Esophagus muscularis mucosa (tissue), 4 donors: Measurements from ENCODE around the gene GTF2F2. TPM values are rescaled to one million over a fixed set of nuclear protein-coding genes. Genes with fewer than 3 reads are reported as not detected.

Experiments used
- DNase-seq: peaks from one replicate; pipeline ENCODE4 v3.0.0-alpha.2; 2017; ENCODE audit errors: extremely low spot score
- H3K27ac ChIP-seq, 4 donors: fragments of 200-600 bp; sonication (generic); replicated peaks in 1 of 4; 1 replicate in 3 of 4; 2 replicates in 1 of 4; pipeline ENCODE4 v1.5.1; 2016 to 2019; ENCODE audit warnings: mild to moderate bottlenecking in 1 of 4
- H3K27me3 ChIP-seq, 4 donors: fragments of 200-600 bp; sonication (generic); one replicate each; pipeline versions ENCODE4 v1.5.1 to v1.6.0; 2016 to 2019
- H3K36me3 ChIP-seq, 4 donors: fragments of 200-600 bp; sonication (generic); one replicate each; pipeline ENCODE4 v1.5.1; 2016 to 2019
- H3K4me1 ChIP-seq, 4 donors: fragments of 200-600 bp; sonication (generic); one replicate each; pipeline ENCODE4 v1.5.1; 2016 to 2019
- H3K4me3 ChIP-seq, 4 donors: fragments of 200-600 bp; sonication (generic); 1 replicate in 2 of 4; 2 replicates in 2 of 4; pipeline ENCODE4 v1.5.1; 2016 to 2019; ENCODE audit warnings: mild to moderate bottlenecking in 4 of 4, moderate library complexity in 1 of 4
- H3K9me3 ChIP-seq, 4 donors: fragments of 200-600 bp; sonication (generic); 1 replicate in 3 of 4; 2 replicates in 1 of 4; pipeline ENCODE4 v1.5.1; 2016 to 2019
- CTCF ChIP-seq, 3 experiments: fragments of 200-600 bp in 2 of 3; fragments of 450-650 bp in 1 of 3; sonication (generic) in 2 of 3; IDR thresholded peaks; one replicate each; pipeline ENCODE4 v1.5.1; 2017 to 2019; ENCODE audit warnings: antibody characterized with exemption in 3 of 3, mild to moderate bottlenecking in 2 of 3, moderate library complexity in 1 of 3
- EP300 ChIP-seq: sonication (generic); formaldehyde crosslinking; IDR thresholded peaks from one replicate; pipeline ENCODE4 v1.6.1; 2017; ENCODE audit warnings: antibody characterized with exemption
- POLR2A ChIP-seq: fragments of 450-650 bp; IDR thresholded peaks from one replicate; pipeline ENCODE4 v1.6.1; 2017; ENCODE audit warnings: antibody characterized with exemption, moderate library complexity, mild to moderate bottlenecking, low read depth
- POLR2AphosphoS5 ChIP-seq, 2 donors: sonication (generic); formaldehyde crosslinking; IDR thresholded peaks; one replicate each; pipeline ENCODE4 v1.6.1; 2017; ENCODE audit warnings: antibody characterized with exemption in 2 of 2
- WGBS: methylation state at CpG from one replicate; pipeline ENCODE4 v1.1.5; 2018; 5-methylcytosine and 5-hydroxymethylcytosine counted together
- intact Hi-C: fragments of 100-400 bp; cut with DNase I; formaldehyde crosslinking; loops from one replicate; pipeline ENCODE4 v1.15.1; 2023
- total RNA-seq, 4 donors: library from RNA; depleted of rRNA; stranded (reverse); fragments of >200 nt; gene quantifications; one replicate each; pipeline versions ENCODE4 v1.1.0 to v1.2.1, GENCODE V29; 2016

Gene GTF2F2
- total RNA-seq, 4 donors from 2014 or later, result 12.9 to 15.1 (median 14.6) TPM

DNA sequence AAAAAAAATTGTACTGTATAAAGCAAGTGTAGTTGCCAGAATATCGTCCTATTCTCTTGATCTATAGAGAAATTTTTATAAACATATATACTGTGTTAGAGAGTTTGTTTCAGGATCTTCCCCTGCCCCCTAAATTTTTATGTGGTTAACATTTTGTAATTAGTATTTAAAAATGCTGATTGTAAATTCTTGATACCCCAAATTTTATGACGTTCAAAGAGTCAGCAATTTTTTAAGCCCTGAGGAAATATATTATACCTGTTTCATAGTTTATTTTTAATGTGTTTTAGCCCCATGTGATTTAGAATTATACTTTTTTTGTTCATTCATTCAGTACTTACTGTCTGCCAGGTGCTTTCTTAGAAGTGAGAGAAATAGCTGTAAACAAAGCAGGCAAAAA is 87.8 kb downstream of the GTF2F2 start:
- peak overlapping the region in 1 of 4 donors; percentile 65 for H3K27ac ChIP-seq
- WGBS, result 93% methylated on average over 2 of the region's 2 CpGs

GRCh38 chr13:45209229-45209628 is 88.9 kb downstream of the GTF2F2 start:
- H3K36me3 ChIP-seq, result peaks cover 0 to 11% (median 0%) of the 10 kb centered on the region in 4 donors
- intact Hi-C loops, result no loop called here
- H3K9me3 ChIP-seq, result no peaks in the 10 kb centered on the region
- DNase-seq, result no peak
- H3K4me3 ChIP-seq, result no peak overlapping the region
- H3K4me1 ChIP-seq, result peaks cover 14 to 31% (median 27%) of the 10 kb centered on the region in 4 donors
- H3K27me3 ChIP-seq, result no peaks in the 10 kb centered on the region
- H3K27ac ChIP-seq, result no peak overlapping the region
- TF ChIP-seq EP300 (no peak), POLR2AphosphoS5 (IDR thresholded peaks at IDR 0.05) (no peak), POLR2A (no peak), CTCF (IDR thresholded peaks at IDR 0.05) (no peak)

More for the DNA sequence above, 87.8 kb downstream of the GTF2F2 start:
- no peak for DNase-seq
- H3K4me3 ChIP-seq, result no peak overlapping the region
- H3K27me3 ChIP-seq, result no peaks in the 10 kb centered on the region
- H3K4me1 ChIP-seq, result peaks cover 14 to 31% (median 27%) of the 10 kb centered on the region in 4 donors
- no peaks in the 10 kb centered on the region for H3K9me3 ChIP-seq
- H3K36me3 ChIP-seq, result peaks cover 0 to 11% (median 0%) of the 10 kb centered on the region in 4 donors
- intact Hi-C loops, result no loop called here
- no peak for TF ChIP-seq POLR2AphosphoS5 (IDR thresholded peaks at IDR 0.05)
- no peak for TF ChIP-seq CTCF (IDR thresholded peaks at IDR 0.05)
- TF ChIP-seq POLR2A, result no peak
- TF ChIP-seq EP300, result no peak

DNA sequence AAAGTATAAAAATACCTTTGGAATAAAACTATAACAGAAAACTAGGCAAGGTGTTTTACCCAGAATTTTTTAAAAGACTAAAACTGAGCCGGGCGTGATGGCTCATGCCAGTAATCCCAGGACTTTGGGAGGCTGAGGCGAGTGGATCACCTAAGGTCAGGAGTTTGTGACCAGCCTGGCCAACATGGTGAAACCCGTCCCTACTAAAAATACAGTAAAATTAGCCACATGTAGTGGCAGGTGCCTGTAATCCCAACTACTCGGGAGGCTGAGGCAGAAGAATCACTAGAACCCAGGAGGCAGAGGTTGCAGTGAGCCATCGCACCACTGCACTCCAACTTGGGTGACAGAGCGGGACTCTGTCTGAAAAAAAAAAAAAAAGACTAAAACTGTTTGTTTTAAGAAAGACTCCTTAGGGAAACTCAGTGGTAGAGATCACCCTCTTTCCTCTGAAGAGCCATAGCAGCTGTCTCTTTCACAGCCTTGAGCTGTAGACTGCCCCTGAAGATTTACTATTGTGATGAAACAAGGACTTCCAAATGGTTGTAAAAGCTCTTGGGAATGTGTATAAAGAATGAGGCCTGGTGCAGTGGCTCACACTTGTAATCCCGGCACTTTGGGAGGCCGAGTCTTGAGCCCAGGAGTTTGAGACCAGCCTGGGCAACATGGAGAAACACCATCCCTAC is 95.2 kb downstream of the GTF2F2 start:
- H3K36me3 ChIP-seq, result no peaks in the 10 kb centered on the region
- TF ChIP-seq EP300 (no peak), POLR2A (no peak), POLR2AphosphoS5 (IDR thresholded peaks at IDR 0.05) (no peak), CTCF (IDR thresholded peaks at IDR 0.05) (no peak)
- no peaks in the 10 kb centered on the region for H3K9me3 ChIP-seq
- WGBS, result 96% methylated on average over 9 of the region's 9 CpGs
- no peaks in the 10 kb centered on the region for H3K27me3 ChIP-seq
- DNase-seq, result no peak
- no peak overlapping the region for H3K27ac ChIP-seq
- H3K4me3 ChIP-seq, result no peak overlapping the region
- intact Hi-C loops, result no loop called here
- peaks cover 4 to 15% (median 10%) of the 10 kb centered on the region in 4 donors for H3K4me1 ChIP-seq

DNA sequence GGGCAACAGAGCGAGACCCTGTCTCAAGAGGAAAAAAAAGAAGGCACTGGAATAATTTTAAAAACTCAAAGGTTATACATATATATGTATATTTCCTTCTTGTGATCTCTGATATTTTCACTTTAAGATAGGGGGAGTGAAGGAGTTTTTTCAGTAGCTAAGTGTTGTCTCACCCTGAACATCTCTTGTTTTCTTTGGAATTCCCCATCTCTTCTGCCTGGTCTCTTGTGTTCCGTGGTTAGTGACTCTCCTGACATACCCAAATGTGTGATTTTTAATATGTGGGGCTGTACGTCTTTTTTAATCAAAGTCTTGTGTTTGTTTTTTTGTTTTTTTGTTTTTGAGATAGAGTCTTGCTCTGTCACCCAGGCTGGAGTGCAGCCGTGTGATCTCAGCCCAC is 95.9 kb downstream of the GTF2F2 start:
- no peak overlapping the region for H3K4me3 ChIP-seq
- no peak overlapping the region for H3K27ac ChIP-seq
- no peaks in the 10 kb centered on the region for H3K9me3 ChIP-seq
- intact Hi-C loops, result no loop called here
- TF ChIP-seq POLR2AphosphoS5 (IDR thresholded peaks at IDR 0.05), result no peak
- no peak for TF ChIP-seq CTCF (IDR thresholded peaks at IDR 0.05)
- H3K4me1 ChIP-seq, result peaks cover 4 to 15% (median 10%) of the 10 kb centered on the region in 4 donors
- H3K36me3 ChIP-seq, result no peaks in the 10 kb centered on the region
- no peak for DNase-seq
- 87% methylated on average over 4 of the region's 4 CpGs for WGBS
- no peaks in the 10 kb centered on the region for H3K27me3 ChIP-seq

DNA sequence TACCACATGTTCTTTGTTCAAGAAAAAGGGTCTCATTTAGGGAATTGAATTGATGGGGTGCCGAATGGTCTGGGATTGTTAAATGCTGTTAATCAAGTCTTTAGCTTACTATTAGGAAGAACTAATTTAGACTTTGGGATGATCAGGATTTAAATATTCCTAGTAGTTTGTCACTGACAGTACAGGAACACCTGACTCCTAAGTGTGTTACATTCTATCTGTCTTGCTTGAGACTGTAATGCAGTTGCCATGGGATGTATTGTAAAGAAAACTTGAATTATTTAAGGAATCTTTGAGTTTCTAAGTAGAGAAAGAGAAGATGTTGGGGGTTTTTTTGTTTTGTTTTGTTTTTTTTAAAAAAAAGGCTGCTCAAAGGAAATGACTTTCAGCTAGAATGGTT is 98.4 kb downstream of the GTF2F2 start:
- TF ChIP-seq POLR2A (no peak), POLR2AphosphoS5 (IDR thresholded peaks at IDR 0.05) (no peak), CTCF (IDR thresholded peaks at IDR 0.05) (no peak), EP300 (no peak)
- H3K27ac ChIP-seq, result no peak overlapping the region
- DNase-seq, result no peak

More for the DNA sequence above, 98.4 kb downstream of the GTF2F2 start:
- intact Hi-C loops, result no loop called here
- 96% methylated on average over 1 of the region's 1 CpG for WGBS
- H3K4me1 ChIP-seq, result peaks cover 4 to 15% (median 10%) of the 10 kb centered on the region in 4 donors
- H3K9me3 ChIP-seq, result no peaks in the 10 kb centered on the region
- H3K36me3 ChIP-seq, result no peaks in the 10 kb centered on the region
- no peak overlapping the region for H3K4me3 ChIP-seq
- no peaks in the 10 kb centered on the region for H3K27me3 ChIP-seq
